HG02852 (cell line): ENCODE data around the gene RASSF6.
"Not testable (repeated sequence)": the region's sequence is repeated elsewhere in the genome, so short reads cannot be mapped to it uniquely, and the experiment has no call there.

Source experiments
- ATAC-seq: cut with Tn5 transposase; IDR thresholded peaks from one replicate; pipeline ENCODE4 v1.9.1; 2021; ENCODE audit warnings: mild to moderate bottlenecking, moderate library complexity; ENCODE audit not compliant: unreplicated experiment

The RASSF6 gene, protein sequence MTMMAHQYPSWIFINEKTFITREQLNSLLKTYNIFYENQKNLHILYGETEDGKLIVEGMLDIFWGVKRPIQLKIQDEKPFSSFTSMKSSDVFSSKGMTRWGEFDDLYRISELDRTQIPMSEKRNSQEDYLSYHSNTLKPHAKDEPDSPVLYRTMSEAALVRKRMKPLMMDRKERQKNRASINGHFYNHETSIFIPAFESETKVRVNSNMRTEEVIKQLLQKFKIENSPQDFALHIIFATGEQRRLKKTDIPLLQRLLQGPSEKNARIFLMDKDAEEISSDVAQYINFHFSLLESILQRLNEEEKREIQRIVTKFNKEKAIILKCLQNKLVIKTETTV

GRCh38 chr4:73620115-73620792 is at the start of gene RASSF6:
TSS of gene RASSF6 (minus strand) at chr4:73620436. CDS start at chr4:73611795, 8,641 bp downstream.
- peak; percentile 90 for ATAC-seq

- ATAC-seq: no peak
Observed at GRCh38 chr4:73669410-73670183, 49.4 kb upstream of the RASSF6 start.

DNA sequence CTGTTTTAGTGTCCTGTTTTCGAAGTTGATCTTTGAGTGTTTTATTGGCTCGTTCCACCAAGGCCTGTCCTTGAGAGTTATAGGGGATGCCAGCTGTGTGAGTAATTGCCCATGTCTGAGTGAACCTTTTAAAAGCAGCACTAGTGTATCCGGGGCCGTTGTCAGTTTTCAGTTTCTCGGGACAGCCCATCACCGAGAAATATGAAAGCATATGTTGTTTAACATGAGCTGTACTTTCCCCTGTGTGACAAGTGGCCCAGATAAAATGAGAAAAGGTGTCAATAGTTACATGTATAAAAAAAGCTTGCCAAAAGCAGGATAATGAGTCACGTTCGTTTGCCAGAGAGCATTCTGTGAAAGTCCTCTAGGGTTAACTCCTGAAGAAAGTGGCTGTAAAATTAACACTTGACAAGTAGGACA is 48.6 kb upstream of the RASSF6 start:
- ATAC-seq: no peak

- not testable (repeated sequence) for ATAC-seq
Observed at GRCh38 chr4:73665924-73666323, 45.7 kb upstream of the RASSF6 start.

DNA sequence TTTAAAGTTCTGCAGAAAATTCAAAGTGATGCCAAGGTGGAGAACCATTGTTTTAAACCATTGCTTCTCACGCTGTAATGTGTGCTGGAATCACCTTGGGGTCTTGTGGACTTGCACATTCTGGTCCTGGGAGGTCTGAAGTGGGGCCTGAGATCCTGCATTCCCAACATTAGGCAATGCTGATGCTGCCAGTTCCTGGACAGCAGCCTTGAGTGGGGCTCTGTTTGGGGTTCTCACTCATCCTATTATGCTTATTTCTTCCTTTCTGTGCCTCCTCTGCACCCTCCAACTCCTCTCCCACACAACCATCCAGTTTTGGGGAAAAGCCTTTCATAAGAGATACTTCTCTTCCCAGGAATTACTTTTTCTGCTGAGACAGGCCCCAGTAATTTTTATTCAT is 44.2 kb upstream of the RASSF6 start:
- ATAC-seq: no peak

DNA sequence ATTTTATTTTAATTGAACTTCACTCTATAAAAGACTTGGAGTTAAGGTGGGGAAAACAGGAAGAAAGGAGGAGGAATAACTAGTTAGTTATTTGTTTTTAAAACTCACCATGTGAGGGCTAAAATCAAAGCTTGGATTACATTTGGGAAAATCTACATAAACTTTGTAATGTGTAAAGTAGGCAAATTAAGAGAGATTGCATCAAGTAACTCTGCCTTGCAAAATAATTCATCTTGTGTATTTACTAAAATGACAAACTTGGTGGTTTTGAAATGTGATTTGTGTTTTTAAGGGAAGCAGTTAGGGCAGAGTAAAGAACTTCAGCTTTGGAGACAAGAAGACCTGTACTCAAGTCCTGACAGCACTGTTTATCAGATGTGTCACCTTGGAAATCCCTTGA is 43.3 kb upstream of the RASSF6 start:
- ATAC-seq: no peak

- peak; percentile 57 for ATAC-seq
Observed at GRCh38 chr4:73662709-73663546, 42.7 kb upstream of the RASSF6 start.

DNA sequence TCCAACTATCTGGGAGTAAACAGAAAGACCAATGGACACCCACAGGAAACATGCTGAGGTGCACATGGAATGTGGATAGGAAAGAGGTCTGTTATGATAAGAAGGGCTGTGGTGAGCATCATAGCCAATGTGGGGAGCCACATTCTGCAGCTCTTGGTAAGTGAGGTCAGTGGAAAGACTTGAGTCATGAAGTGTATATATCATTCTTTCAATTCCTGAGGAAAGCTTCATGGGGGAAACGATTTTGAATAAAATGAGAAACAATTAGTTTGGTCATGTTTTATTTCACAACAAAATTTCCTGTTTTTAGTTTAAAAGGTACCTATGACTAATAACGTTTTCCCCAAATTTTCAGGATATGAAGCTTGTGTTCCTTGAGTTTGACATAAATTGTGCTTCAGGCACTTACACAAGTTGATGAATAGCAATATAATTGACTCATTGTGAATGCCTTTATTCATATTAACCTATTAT is 41.4 kb upstream of the RASSF6 start:
- no peak for ATAC-seq

DNA sequence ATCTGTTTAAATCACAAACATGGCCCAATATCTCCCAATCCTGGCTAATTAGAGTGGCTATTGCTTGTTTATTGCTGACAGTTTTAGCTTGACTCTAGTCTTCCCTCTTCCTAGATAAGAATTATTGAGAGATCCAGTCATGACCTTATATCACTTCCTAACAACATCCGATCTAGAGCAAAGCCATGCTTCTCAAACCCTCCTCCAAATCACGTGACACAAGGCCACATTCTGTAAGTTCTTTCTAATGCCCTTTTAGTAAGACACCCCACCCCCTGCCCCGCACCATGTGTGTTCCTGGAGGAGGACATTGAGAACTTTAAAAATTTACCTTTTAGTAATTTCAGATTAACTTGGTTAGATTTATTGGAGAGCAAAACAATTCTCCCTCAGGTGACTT is 40.6 kb upstream of the RASSF6 start:
- no peak for ATAC-seq

- peak; percentile 80 for ATAC-seq
Observed at GRCh38 chr4:73653695-73654106, 33.5 kb upstream of the RASSF6 start.

DNA sequence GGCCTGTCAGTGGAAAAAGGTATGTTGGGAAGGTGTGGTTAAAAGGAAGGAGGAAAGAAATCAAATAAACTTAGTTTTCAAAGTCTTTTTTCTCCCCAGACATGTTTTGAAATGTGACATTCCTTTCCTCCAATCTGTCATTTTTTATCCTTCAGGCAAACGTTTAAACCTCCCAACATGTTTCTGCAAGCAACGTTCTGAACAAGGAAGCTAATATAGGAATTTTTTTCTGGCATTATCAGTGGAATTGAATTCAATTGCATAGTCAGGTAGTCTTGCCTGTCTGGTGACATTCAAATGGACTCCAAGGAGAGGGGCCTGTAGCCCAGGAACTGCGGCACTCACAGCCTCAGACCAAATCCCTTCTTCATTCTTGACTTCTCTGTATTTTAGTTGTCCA is 30.0 kb upstream of the RASSF6 start:
- ATAC-seq: no peak

GRCh38 chr4:73648478-73648877 is 28.2 kb upstream of the RASSF6 start:
- ATAC-seq: no peak

GRCh38 chr4:73646117-73646516 is 25.9 kb upstream of the RASSF6 start:
- no peak for ATAC-seq

GRCh38 chr4:73631565-73632226 is 11.5 kb upstream of the RASSF6 start:
- ATAC-seq: no peak

GRCh38 chr4:73628834-73629233 is 8.6 kb upstream of the RASSF6 start:
- ATAC-seq: not testable (repeated sequence)

GRCh38 chr4:73621357-73621756 is 1.1 kb upstream of the RASSF6 start:
- no peak for ATAC-seq

GRCh38 chr4:73619346-73619745 is 890 bp downstream of the RASSF6 start:
- ATAC-seq: no peak

DNA sequence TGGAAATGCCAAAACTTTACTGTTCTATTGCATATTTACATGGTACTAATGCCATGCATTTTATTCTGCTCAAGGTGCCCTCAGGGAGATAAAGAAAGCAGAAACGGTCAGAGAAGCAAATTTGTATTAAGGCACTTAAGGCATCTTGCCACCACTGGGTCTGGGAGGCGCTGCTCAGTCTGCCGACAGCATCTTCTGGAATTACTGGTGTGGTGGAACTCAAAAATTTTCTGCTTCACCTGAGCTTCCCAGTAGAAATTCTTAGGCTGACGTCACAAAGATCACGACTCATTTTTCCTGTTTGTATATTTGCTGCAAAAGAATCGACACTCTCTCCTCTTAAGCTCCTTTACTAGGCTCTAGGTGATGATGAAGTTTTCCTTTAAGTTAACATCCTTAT is 3.0 kb downstream of the RASSF6 start:
- ATAC-seq: no peak

- ATAC-seq: no peak
Observed at GRCh38 chr4:73615613-73616012, 4.6 kb downstream of the RASSF6 start.

DNA sequence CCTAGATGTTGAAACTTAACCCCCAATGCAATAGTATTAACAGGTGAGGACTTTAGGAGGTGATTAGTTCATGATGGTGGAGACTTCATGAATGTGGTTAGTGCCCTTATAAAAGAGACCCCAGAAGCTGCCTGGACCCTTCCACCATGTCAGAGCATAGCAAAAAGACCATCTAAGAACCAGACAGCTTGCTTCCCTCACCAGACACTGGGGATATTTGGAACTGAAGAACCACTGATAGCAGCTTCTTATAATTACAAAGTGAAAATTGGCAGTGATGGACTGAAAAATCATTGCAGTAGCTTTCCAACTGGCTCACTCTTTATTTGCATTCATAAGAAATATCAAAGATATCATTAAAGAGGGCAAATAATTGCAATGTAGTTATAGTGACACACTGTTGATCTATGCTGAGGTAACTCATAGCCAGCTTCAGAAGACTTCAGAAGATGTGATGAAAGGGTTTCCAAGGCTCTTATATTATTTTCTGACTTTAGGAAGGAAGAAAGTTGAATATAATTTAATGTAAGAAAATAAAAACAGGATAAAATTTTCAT is 5.8 kb downstream of the RASSF6 start:
- ATAC-seq: no peak
